Nephron (organoid): Measurements from ENCODE around the gene FSIP1.

ENCODE experiments used
- H3K27ac Mint-ChIP-seq, 3 experiments: 2 replicates each; pipeline ENCODE4 v1.8.0; 2020; ENCODE audit warnings: mixed read lengths in 3 of 3, mild to moderate bottlenecking in 2 of 3, moderate library complexity in 1 of 3
- H3K27me3 Mint-ChIP-seq: 2 replicates; pipeline ENCODE4 v1.8.0; 2021; ENCODE audit warnings: low read depth, mild to moderate bottlenecking, moderate library complexity, mixed read lengths
- H3K36me3 Mint-ChIP-seq: 2 replicates; pipeline ENCODE4 v1.8.0; 2020; ENCODE audit warnings: low read depth, mixed read lengths
- H3K4me1 Mint-ChIP-seq: 2 replicates; pipeline ENCODE4 v1.8.0; 2020; ENCODE audit warnings: mixed read lengths
- H3K4me3 Mint-ChIP-seq, 3 experiments: 2 replicates each; pipeline ENCODE4 v1.8.0; 2020; ENCODE audit warnings: mild to moderate bottlenecking in 3 of 3, mixed read lengths in 3 of 3, moderate library complexity in 2 of 3
- H3K9me3 Mint-ChIP-seq: 2 replicates; pipeline ENCODE4 v1.8.0; 2020; ENCODE audit warnings: mixed read lengths
- TF ChIP-seq, protein P1 (sequence below), 3 experiments: fragments of 200-600 bp; sonication (generic); IDR thresholded peaks; one replicate each; pipeline ENCODE4 v1.5.0; 2021; ENCODE audit warnings: antibody characterized with exemption in 3 of 3; ENCODE audit not compliant: unreplicated experiment in 3 of 3

FSIP1 gene

DNA sequence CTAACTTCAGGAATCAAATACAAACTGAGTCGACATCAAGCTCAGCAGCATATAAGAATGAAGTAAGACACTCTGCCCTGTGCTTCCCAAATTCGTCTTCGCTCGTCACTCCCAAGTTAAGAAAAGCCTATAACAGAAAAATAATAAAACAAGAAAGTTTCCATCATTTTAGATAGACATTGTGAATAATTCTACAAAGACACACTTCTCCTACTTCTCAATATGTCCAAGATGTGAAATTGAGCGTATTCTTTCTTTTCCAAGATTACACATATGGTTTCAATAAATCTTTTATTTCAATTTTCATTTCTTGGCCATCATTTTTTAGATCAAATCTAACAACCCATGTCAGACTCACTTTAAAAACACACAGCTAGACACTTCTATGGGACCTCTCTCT lies 85.1 kb downstream of the FSIP1 start:
- Mint-ChIP-seq H3K9me3 (no peaks in the 10 kb centered on the region), H3K27ac (peak overlapping the region in 2 of 3 experiments; percentile 10 to 55), H3K27me3 (no peaks in the 10 kb centered on the region), H3K4me1 (peaks cover 30% of the 10 kb centered on the region), H3K4me3 (no peak overlapping the region), H3K36me3 (no peaks in the 10 kb centered on the region)
- TF ChIP-seq, protein P1, sequence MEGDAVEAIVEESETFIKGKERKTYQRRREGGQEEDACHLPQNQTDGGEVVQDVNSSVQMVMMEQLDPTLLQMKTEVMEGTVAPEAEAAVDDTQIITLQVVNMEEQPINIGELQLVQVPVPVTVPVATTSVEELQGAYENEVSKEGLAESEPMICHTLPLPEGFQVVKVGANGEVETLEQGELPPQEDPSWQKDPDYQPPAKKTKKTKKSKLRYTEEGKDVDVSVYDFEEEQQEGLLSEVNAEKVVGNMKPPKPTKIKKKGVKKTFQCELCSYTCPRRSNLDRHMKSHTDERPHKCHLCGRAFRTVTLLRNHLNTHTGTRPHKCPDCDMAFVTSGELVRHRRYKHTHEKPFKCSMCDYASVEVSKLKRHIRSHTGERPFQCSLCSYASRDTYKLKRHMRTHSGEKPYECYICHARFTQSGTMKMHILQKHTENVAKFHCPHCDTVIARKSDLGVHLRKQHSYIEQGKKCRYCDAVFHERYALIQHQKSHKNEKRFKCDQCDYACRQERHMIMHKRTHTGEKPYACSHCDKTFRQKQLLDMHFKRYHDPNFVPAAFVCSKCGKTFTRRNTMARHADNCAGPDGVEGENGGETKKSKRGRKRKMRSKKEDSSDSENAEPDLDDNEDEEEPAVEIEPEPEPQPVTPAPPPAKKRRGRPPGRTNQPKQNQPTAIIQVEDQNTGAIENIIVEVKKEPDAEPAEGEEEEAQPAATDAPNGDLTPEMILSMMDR (IDR thresholded peaks at IDR 0.05; ENCODE audit: unreplicated experiment in 3 of 3), result no peak

DNA sequence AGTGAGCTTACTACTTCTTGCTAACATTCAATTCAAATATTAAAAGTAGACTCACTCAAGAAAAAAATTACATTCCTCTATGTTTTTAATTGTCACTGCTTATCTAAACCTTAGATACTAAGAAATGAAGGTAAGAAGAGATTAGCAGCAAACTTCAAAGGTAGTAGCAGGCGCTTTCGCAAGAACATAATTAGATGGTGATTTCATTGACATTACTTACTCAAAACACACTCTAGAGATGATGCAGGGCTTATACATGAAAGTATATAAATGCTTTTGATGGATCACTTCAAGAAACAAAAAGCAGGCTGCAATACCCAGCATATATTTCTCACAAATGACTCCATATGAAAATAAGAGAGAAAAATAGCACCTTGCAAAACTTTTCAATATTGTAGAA lies 86.8 kb downstream of the FSIP1 start:
- no peaks in the 10 kb centered on the region for H3K27me3 Mint-ChIP-seq
- H3K36me3 Mint-ChIP-seq, result no peaks in the 10 kb centered on the region
- no peaks in the 10 kb centered on the region for H3K9me3 Mint-ChIP-seq
- TF ChIP-seq, protein P1 (IDR thresholded peaks at IDR 0.05; ENCODE audit: unreplicated experiment in 3 of 3), result no peak
- H3K4me3 Mint-ChIP-seq, result no peak overlapping the region
- peaks cover 46% of the 10 kb centered on the region for H3K4me1 Mint-ChIP-seq
- no peak overlapping the region for H3K27ac Mint-ChIP-seq

DNA sequence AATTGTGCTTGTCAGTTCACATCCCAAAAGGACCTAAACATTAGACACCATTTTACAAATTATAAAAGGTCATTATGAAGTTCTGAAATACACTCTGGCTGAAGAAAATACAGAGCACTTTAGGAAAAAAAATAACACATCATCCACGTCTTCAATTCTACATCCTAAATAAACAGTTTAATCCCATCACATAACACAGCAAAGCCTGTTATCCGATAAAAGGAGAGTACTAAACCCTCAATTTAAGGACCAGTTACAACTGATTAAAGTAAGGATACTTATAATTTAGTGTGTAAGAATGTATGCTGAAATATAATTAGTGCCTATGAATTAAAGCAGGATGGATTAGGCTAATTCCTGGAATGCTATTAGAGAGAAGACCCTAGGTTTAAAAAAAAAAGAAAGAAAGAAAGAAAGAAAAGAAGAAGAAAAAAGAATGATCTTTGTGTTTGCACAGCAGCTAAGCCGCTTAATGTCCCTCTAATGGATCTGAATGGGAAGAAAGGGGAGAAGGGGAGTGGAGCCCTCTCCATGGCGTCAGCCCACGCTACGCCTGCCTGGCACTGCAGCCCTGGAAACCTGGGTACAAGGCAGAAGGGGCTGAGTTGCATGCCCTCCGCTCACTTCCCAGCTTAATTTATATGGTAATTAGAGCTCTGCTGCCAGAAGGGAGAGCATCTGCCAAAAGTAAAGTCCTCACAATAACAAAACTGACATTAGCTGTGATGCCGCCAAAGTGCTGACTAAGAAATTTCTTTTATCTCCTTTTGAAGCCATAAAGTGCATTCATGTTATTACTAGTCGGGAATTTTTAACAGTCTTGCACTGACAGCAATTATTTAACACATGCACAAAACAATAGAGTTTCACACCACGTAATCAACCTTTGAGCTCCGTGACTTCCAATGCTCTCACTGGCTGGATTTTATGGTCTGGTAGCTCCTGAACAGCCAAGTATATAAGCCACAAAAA lies 90.0 kb downstream of the FSIP1 start:
- Mint-ChIP-seq H3K27me3 (no peaks in the 10 kb centered on the region), H3K4me1 (peaks cover 39% of the 10 kb centered on the region), H3K36me3 (no peaks in the 10 kb centered on the region), H3K27ac (peak overlapping the region; percentile 89 to 93 (median 91)), H3K4me3 (peak overlapping the region; percentile 41 to 58 (median 53)), H3K9me3 (no peaks in the 10 kb centered on the region)
- TF ChIP-seq, protein P1 (IDR thresholded peaks at IDR 0.05; ENCODE audit: unreplicated experiment in 3 of 3), result no peak

DNA sequence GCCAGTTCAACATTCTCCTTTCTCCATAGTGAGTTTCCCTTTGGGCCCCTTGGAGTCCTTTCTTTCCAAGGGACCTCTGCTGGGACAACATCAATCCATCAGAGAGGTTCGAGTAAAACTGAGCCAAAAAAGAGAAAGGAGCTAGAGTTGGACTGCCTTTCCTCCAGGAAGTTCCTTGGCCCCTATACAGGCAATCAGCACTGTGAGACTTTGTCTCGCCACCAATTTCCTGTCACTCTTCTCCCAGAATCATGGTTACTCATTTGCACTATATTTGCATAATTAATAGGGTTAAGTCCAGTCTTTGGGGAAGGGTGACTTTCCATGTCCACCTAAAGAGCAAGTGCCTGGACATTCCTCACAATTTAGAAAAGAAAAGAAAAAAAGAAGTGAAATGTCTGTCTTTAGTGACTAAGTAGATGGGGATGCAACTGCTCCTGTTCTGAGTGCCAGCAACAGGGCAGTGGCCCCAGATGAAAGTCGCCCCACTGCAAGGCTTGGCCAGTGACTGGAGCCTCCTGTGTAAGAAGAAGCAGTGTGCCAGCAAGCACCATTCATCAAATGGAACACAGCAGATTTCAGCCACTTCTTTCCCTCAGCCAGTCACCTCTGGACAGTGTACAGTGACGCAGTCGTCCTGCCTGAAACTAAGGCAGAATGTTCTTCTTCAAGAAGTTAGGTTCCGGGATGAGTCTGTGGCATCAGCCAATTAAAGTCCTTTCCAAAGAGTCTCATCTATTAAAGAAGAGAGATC lies 91.6 kb downstream of the FSIP1 start:
- H3K27me3 Mint-ChIP-seq, result no peaks in the 10 kb centered on the region
- H3K36me3 Mint-ChIP-seq, result no peaks in the 10 kb centered on the region
- no peak overlapping the region for H3K4me3 Mint-ChIP-seq
- TF ChIP-seq, protein P1 (IDR thresholded peaks at IDR 0.05; ENCODE audit: unreplicated experiment in 3 of 3), result no peak
- H3K4me1 Mint-ChIP-seq, result peaks cover 32% of the 10 kb centered on the region
- H3K27ac Mint-ChIP-seq, result peak overlapping the region; percentile 67 to 93 (median 91)
- no peaks in the 10 kb centered on the region for H3K9me3 Mint-ChIP-seq

DNA sequence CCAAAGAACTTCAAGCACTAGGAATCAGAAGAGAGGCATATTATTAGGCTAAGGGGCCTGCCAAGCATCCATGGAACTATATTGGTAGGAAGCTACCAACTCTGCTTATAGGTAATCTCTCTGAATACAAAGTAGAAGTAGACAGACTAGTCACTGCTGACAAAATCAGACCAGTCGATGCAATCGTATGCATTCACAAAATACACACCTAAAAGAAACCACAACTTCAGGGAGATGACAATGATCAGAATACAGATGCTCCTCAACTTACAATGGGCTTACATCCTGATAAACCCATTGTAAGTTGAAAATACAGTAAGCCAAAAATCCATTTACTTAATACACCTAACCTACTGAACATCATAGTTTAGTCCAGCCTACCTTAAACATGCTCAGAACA lies 94.7 kb downstream of the FSIP1 start:
- Mint-ChIP-seq H3K27ac (no peak overlapping the region), H3K36me3 (no peaks in the 10 kb centered on the region), H3K4me3 (no peak overlapping the region), H3K4me1 (peaks cover 39% of the 10 kb centered on the region), H3K27me3 (no peaks in the 10 kb centered on the region), H3K9me3 (no peaks in the 10 kb centered on the region)
- TF ChIP-seq, protein P1 (IDR thresholded peaks at IDR 0.05; ENCODE audit: unreplicated experiment in 3 of 3), result no peak
